ENCODE measurements around the gene HNRNPUL1. TPM values are rescaled to one million over a fixed set of nuclear protein-coding genes. Genes with fewer than 3 reads are reported as not detected.

HNRNPUL1 gene
- total and polyA plus RNA-seq, 2 of the 8 experiments (the other 6 are each of a cell fraction or from before 2014, with no cell fraction given) = 99.5 to 264 TPM

DNA sequence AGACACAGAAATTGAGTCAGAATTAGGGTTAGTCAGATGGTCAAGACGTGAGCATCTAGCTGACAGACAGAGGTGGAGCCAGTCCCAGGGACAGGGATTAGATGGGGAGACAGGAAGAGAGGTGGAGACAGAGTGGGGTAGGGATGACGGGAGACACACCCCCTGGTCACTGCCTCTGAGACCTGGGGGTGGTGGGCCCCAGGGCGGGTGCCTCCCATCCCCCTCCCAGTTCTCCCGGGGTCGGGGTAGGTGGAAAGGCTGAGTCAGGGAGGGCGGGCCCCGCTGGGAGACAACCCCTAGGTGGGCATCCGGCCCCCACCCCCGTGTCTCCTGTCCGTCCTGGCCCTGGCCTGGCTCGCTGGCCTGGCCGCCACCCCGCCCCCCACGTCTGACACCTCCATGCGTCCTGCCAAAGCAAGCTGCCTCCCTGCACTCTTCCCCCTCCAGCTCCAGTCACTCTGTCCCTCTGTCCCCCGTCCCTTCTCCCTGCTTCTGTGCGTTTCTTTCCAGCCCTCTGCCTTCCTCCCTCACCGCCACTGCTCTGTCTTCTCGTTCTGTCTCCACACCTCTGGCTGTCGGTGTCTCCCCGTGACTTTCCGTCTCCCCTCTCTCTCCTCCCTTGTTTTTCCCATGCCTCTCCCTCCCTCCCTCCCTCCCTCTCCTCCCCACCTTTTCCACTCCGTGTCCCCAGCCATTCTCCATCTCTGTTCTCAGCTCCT lies 60.9 kb downstream of the HNRNPUL1 start (continued):
- TF ChIP-seq, protein P1, sequence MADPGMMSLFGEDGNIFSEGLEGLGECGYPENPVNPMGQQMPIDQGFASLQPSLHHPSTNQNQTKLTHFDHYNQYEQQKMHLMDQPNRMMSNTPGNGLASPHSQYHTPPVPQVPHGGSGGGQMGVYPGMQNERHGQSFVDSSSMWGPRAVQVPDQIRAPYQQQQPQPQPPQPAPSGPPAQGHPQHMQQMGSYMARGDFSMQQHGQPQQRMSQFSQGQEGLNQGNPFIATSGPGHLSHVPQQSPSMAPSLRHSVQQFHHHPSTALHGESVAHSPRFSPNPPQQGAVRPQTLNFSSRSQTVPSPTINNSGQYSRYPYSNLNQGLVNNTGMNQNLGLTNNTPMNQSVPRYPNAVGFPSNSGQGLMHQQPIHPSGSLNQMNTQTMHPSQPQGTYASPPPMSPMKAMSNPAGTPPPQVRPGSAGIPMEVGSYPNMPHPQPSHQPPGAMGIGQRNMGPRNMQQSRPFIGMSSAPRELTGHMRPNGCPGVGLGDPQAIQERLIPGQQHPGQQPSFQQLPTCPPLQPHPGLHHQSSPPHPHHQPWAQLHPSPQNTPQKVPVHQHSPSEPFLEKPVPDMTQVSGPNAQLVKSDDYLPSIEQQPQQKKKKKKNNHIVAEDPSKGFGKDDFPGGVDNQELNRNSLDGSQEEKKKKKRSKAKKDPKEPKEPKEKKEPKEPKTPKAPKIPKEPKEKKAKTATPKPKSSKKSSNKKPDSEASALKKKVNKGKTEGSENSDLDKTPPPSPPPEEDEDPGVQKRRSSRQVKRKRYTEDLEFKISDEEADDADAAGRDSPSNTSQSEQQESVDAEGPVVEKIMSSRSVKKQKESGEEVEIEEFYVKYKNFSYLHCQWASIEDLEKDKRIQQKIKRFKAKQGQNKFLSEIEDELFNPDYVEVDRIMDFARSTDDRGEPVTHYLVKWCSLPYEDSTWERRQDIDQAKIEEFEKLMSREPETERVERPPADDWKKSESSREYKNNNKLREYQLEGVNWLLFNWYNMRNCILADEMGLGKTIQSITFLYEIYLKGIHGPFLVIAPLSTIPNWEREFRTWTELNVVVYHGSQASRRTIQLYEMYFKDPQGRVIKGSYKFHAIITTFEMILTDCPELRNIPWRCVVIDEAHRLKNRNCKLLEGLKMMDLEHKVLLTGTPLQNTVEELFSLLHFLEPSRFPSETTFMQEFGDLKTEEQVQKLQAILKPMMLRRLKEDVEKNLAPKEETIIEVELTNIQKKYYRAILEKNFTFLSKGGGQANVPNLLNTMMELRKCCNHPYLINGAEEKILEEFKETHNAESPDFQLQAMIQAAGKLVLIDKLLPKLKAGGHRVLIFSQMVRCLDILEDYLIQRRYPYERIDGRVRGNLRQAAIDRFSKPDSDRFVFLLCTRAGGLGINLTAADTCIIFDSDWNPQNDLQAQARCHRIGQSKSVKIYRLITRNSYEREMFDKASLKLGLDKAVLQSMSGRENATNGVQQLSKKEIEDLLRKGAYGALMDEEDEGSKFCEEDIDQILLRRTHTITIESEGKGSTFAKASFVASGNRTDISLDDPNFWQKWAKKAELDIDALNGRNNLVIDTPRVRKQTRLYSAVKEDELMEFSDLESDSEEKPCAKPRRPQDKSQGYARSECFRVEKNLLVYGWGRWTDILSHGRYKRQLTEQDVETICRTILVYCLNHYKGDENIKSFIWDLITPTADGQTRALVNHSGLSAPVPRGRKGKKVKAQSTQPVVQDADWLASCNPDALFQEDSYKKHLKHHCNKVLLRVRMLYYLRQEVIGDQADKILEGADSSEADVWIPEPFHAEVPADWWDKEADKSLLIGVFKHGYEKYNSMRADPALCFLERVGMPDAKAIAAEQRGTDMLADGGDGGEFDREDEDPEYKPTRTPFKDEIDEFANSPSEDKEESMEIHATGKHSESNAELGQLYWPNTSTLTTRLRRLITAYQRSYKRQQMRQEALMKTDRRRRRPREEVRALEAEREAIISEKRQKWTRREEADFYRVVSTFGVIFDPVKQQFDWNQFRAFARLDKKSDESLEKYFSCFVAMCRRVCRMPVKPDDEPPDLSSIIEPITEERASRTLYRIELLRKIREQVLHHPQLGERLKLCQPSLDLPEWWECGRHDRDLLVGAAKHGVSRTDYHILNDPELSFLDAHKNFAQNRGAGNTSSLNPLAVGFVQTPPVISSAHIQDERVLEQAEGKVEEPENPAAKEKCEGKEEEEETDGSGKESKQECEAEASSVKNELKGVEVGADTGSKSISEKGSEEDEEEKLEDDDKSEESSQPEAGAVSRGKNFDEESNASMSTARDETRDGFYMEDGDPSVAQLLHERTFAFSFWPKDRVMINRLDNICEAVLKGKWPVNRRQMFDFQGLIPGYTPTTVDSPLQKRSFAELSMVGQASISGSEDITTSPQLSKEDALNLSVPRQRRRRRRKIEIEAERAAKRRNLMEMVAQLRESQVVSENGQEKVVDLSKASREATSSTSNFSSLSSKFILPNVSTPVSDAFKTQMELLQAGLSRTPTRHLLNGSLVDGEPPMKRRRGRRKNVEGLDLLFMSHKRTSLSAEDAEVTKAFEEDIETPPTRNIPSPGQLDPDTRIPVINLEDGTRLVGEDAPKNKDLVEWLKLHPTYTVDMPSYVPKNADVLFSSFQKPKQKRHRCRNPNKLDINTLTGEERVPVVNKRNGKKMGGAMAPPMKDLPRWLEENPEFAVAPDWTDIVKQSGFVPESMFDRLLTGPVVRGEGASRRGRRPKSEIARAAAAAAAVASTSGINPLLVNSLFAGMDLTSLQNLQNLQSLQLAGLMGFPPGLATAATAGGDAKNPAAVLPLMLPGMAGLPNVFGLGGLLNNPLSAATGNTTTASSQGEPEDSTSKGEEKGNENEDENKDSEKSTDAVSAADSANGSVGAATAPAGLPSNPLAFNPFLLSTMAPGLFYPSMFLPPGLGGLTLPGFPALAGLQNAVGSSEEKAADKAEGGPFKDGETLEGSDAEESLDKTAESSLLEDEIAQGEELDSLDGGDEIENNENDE (IDR thresholded peaks at IDR 0.05; ENCODE audit: insufficient replicate concordance, low read length) = no peak
- TF ChIP-seq HDAC6 (IDR thresholded peaks at IDR 0.05; ENCODE audit: low read depth, low read length) (no peak), NRF1 (IDR thresholded peaks at IDR 0.05; ENCODE audit: low read depth, low read length) (no peak), CBX5 (IDR thresholded peaks at IDR 0.05; ENCODE audit: low read depth, low read length) (no peak), GABPA (IDR thresholded peaks at IDR 0.05; ENCODE audit: borderline replicate concordance, insufficient read depth, low read length) (no peak), EZH2 (IDR thresholded peaks at IDR 0.05; ENCODE audit: low read depth, low read length, severe bottlenecking) (no peak), SP2 (IDR thresholded peaks at IDR 0.05; ENCODE audit: low read length) (no peak), CEBPB (IDR thresholded peaks at IDR 0.05; ENCODE audit: low read depth, low read length) (no peak), ASH2L (IDR thresholded peaks at IDR 0.05; ENCODE audit: low read length) (no peak), SIN3A (conservative IDR thresholded peaks at IDR 0.05 in 1 of 2, IDR thresholded peaks at IDR 0.05 in 1 of 2; ENCODE audit: low read depth in 1 of 2, low read length in 2 of 2) (peak; percentile 67 to 78; a peak in 2 of 4 replicates)
